Stimulated activated CD8-positive, alpha-beta memory T cell treated with anti-CD3 and anti-CD28 coated beads, Interleukin-12 subunit alpha, Interleukin-12 subunit beta, amount 100 ng/mL, for 1 hour (primary cell): ENCODE data around the gene CAMK2D.

ENCODE experiments used
- DNase-seq: peaks from one replicate; pipeline ENCODE4 v3.0.0-alpha.2; 2020; ENCODE audit warnings: low read depth

Gene CAMK2D

GRCh38 chr4:113637823-113638561, 123.5 kb downstream of the CAMK2D start:
- no peak for DNase-seq

GRCh38 chr4:113637363-113637762, 124.2 kb downstream of the CAMK2D start:
- no peak for DNase-seq

GRCh38 chr4:113636877-113637276, 124.7 kb downstream of the CAMK2D start:
- no peak for DNase-seq

GRCh38 chr4:113636438-113636818, 125.1 kb downstream of the CAMK2D start:
- DNase-seq, result no peak

GRCh38 chr4:113635739-113636437, 125.7 kb downstream of the CAMK2D start:
- no peak for DNase-seq

GRCh38 chr4:113634081-113634969, 127.2 kb downstream of the CAMK2D start:
- DNase-seq, result no peak

- DNase-seq, result no peak
These were observed 128.1 kb downstream of the CAMK2D start for GRCh38 chr4:113633467-113633866.

GRCh38 chr4:113628711-113629110, 132.8 kb downstream of the CAMK2D start:
- no peak for DNase-seq

- DNase-seq, result no peak
These were observed 134.2 kb downstream of the CAMK2D start for GRCh38 chr4:113627321-113627720.

GRCh38 chr4:113625902-113626301, 135.6 kb downstream of the CAMK2D start:
- no peak for DNase-seq

- no peak for DNase-seq
These were observed 138.2 kb downstream of the CAMK2D start for GRCh38 chr4:113623274-113623894.

- DNase-seq, result no peak
These were observed 139.9 kb downstream of the CAMK2D start for GRCh38 chr4:113621633-113622032.

- DNase-seq, result no peak
These were observed 141.5 kb downstream of the CAMK2D start for GRCh38 chr4:113620032-113620431.

- DNase-seq, result no peak
These were observed 142.0 kb downstream of the CAMK2D start for GRCh38 chr4:113619526-113619925.

- no peak for DNase-seq
These were observed 143.3 kb downstream of the CAMK2D start for GRCh38 chr4:113618205-113618604.

GRCh38 chr4:113617195-113617594, 144.3 kb downstream of the CAMK2D start:
- no peak for DNase-seq

- no peak for DNase-seq
These were observed 145.1 kb downstream of the CAMK2D start for GRCh38 chr4:113616443-113616842.

GRCh38 chr4:113614414-113614813, 147.1 kb downstream of the CAMK2D start:
- no peak for DNase-seq

- DNase-seq, result no peak
These were observed 148.0 kb downstream of the CAMK2D start for GRCh38 chr4:113613503-113613902.

GRCh38 chr4:113610537-113610936, 151.0 kb downstream of the CAMK2D start:
- DNase-seq, result no peak

GRCh38 chr4:113607998-113608397, 153.5 kb downstream of the CAMK2D start:
- no peak for DNase-seq

- DNase-seq, result no peak
These were observed 154.3 kb downstream of the CAMK2D start for GRCh38 chr4:113607147-113607720.
